Keratinocyte (primary cell): ENCODE results near the gene RTN4IP1. TPM values are rescaled to one million over a fixed set of nuclear protein-coding genes. Genes with fewer than 3 reads are reported as not detected.

Experiments
- DNase-seq: peaks from one replicate; pipeline ENCODE4 v3.0.0-alpha.2; 2011; ENCODE audit warnings: low read depth, missing footprints, low spot score
- FAIRE-seq: peaks from 2 replicates; lab custom pipeline; 2011; peaks lifted over from hg19 to GRCh38; lab: Jason Lieb, UNC
- H2AFZ ChIP-seq: 2 replicates; pipeline ENCODE4 v1.6.0; 2012; ENCODE audit warnings: low read length, control low read depth, inconsistent platforms; ENCODE audit not compliant: control insufficient read depth
- H3K27ac ChIP-seq: 2 replicates; pipeline ENCODE4 v1.5.1; 2011; ENCODE audit warnings: low read length; ENCODE audit not compliant: control insufficient read depth, insufficient read depth
- H3K27me3 ChIP-seq: 3 replicates; pipeline ENCODE4 v1.6.0; 2011; ENCODE audit warnings: low read length; ENCODE audit not compliant: control insufficient read depth, insufficient read depth; ENCODE audit errors: extremely low read depth
- H3K36me3 ChIP-seq, 2 experiments: 2 replicates in 1 of 2; 3 replicates in 1 of 2; pipeline ENCODE4 v1.5.1; 2011; ENCODE audit warnings: low read length in 2 of 2, mild to moderate bottlenecking in 1 of 2; ENCODE audit not compliant: control insufficient read depth in 2 of 2, insufficient read depth in 2 of 2; ENCODE audit errors: extremely low read depth in 1 of 2
- H3K4me1 ChIP-seq: 3 replicates; pipeline ENCODE4 v1.5.1; 2011; ENCODE audit warnings: low read length; ENCODE audit not compliant: control insufficient read depth, insufficient read depth; ENCODE audit errors: extremely low read depth
- H3K4me2 ChIP-seq: 3 replicates; pipeline ENCODE4 v1.6.0; 2011; ENCODE audit warnings: low read depth, low read length; ENCODE audit not compliant: control insufficient read depth, insufficient read depth; ENCODE audit errors: extremely low read depth
- H3K4me3 ChIP-seq, 3 experiments: fragments of 200-600 bp in 1 of 3; sonication (generic) in 1 of 3; 2 replicates in 2 of 3; 3 replicates in 1 of 3; pipeline ENCODE4 v1.5.1; 2011 to 2016; ENCODE audit warnings: low read length in 3 of 3, mild to moderate bottlenecking in 3 of 3, control low read depth in 2 of 3, inconsistent platforms in 1 of 3, low read depth in 1 of 3, mixed read lengths in 1 of 3, mixed run types in 1 of 3, moderate library complexity in 1 of 3; ENCODE audit not compliant: control insufficient read depth in 2 of 3, insufficient read depth in 2 of 3; ENCODE audit errors: extremely low read depth in 1 of 3
- H3K79me2 ChIP-seq: 2 replicates; pipeline ENCODE4 v1.6.0; 2012; ENCODE audit warnings: low read length; ENCODE audit not compliant: control insufficient read depth, insufficient read depth
- H3K9ac ChIP-seq: 3 replicates; pipeline ENCODE4 v1.6.0; 2011; ENCODE audit warnings: low read length; ENCODE audit not compliant: control insufficient read depth, insufficient read depth; ENCODE audit errors: extremely low read depth
- H3K9me1 ChIP-seq: 3 replicates; pipeline ENCODE4 v1.6.0; 2011; ENCODE audit warnings: low read length; ENCODE audit not compliant: control insufficient read depth, insufficient read depth; ENCODE audit errors: extremely low read depth
- H3K9me3 ChIP-seq: 2 replicates; pipeline ENCODE4 v1.5.1; 2012; ENCODE audit warnings: low read depth, low read length; ENCODE audit not compliant: control insufficient read depth
- H4K20me1 ChIP-seq: 3 replicates; pipeline ENCODE4 v1.6.0; 2011; ENCODE audit warnings: low read length; ENCODE audit not compliant: control insufficient read depth, insufficient read depth; ENCODE audit errors: extremely low read depth
- EZH2 ChIP-seq: IDR thresholded peaks from one replicate; pipeline ENCODE4 v1.6.1; 2012; ENCODE audit warnings: inconsistent platforms, mild to moderate bottlenecking, low read length, moderate library complexity
- dilution Hi-C: fragments of 300-500 bp; cut with MboI; formaldehyde crosslinking; loops from one replicate; pipeline ENCODE4 v1.7.0; 2020; ENCODE audit warnings: low sequenced_read_pairs; ENCODE audit not compliant: extremely low pct_ligation_motif_present
- polyA plus RNA-seq, 5 experiments: library from polyadenylated mRNA; depleted of rRNA in 3 of 5; stranded (reverse) in 3 of 5; stranded (forward) in 1 of 5; unstranded in 1 of 5; fragments of >200 nt; gene quantifications; 1 replicate in 1 of 5; 2 replicates in 3 of 5; 3 replicates in 1 of 5; pipeline versions ENCODE4 v1.2.1 to v1.2.3, GENCODE V29; 2011 to 2012; ENCODE audit warnings: missing spikeins in 2 of 5, low read depth in 1 of 5, low replicate concordance in 1 of 5
- TF ChIP-seq, protein P1 (sequence below), 3 experiments: IDR thresholded peaks in 1 of 3; conservative IDR thresholded peaks in 1 of 3; optimal IDR thresholded peaks in 1 of 3; 2 replicates in 2 of 3; 3 replicates in 1 of 3; pipeline versions ENCODE3 to v1.5.1; 2011; ENCODE audit warnings: low read length in 3 of 3, mild to moderate bottlenecking in 3 of 3, moderate library complexity in 2 of 3, control low read depth in 1 of 3, inconsistent platforms in 1 of 3; ENCODE audit not compliant: insufficient read depth in 2 of 3; ENCODE audit errors: extremely low read depth in 1 of 3

RTN4IP1 gene
- polyA plus RNA-seq, 1 donor (not counting 4 experiments of a cell fraction or from before 2014, with no cell fraction given): 8.0 TPM

GRCh38 chr6:106534004-106534403 is 95.3 kb downstream of the RTN4IP1 start:
- Histone ChIP-seq H3K9me3 (no peaks in the 10 kb centered on the region), H3K9me1 (no peaks in the 10 kb centered on the region), H3K9ac (peak overlapping the region; percentile 23), H3K4me2 (peak overlapping the region; percentile 44), H3K36me3 (peaks cover 5 to 49% of the 10 kb centered on the region in 2 experiments), H3K4me3 (peak overlapping the region in 1 of 3 experiments; percentile 30), H3K4me1 (peaks cover 54% of the 10 kb centered on the region), H3K79me2 (peaks cover 43% of the 10 kb centered on the region), H4K20me1 (no peaks in the 10 kb centered on the region), H3K27ac (peak overlapping the region; percentile 59), H2AFZ (no peak overlapping the region), H3K27me3 (no peaks in the 10 kb centered on the region)
- TF ChIP-seq EZH2: no peak
- TF ChIP-seq, protein P1, sequence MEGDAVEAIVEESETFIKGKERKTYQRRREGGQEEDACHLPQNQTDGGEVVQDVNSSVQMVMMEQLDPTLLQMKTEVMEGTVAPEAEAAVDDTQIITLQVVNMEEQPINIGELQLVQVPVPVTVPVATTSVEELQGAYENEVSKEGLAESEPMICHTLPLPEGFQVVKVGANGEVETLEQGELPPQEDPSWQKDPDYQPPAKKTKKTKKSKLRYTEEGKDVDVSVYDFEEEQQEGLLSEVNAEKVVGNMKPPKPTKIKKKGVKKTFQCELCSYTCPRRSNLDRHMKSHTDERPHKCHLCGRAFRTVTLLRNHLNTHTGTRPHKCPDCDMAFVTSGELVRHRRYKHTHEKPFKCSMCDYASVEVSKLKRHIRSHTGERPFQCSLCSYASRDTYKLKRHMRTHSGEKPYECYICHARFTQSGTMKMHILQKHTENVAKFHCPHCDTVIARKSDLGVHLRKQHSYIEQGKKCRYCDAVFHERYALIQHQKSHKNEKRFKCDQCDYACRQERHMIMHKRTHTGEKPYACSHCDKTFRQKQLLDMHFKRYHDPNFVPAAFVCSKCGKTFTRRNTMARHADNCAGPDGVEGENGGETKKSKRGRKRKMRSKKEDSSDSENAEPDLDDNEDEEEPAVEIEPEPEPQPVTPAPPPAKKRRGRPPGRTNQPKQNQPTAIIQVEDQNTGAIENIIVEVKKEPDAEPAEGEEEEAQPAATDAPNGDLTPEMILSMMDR (optimal IDR thresholded peaks at IDR 0.05 in 1 of 3, IDR thresholded peaks at IDR 0.05 in 1 of 3, conservative IDR thresholded peaks at IDR 0.05 in 1 of 3; ENCODE audit: extremely low read depth in 1 of 3, insufficient read depth in 2 of 3, low read length in 3 of 3): no peak
- DNase-seq: no peak
- dilution Hi-C loops: no loop called here
- FAIRE-seq: peak; percentile 69

GRCh38 chr6:106533054-106533453 is 96.2 kb downstream of the RTN4IP1 start:
- FAIRE-seq (peak; percentile 84), DNase-seq (no peak)
- TF ChIP-seq, protein P1 (optimal IDR thresholded peaks at IDR 0.05 in 1 of 3, IDR thresholded peaks at IDR 0.05 in 1 of 3, conservative IDR thresholded peaks at IDR 0.05 in 1 of 3; ENCODE audit: extremely low read depth in 1 of 3, insufficient read depth in 2 of 3, low read length in 3 of 3): no peak
- no peak for TF ChIP-seq EZH2
- H3K4me2 ChIP-seq: peak overlapping the region; percentile 44
- H3K9me1 ChIP-seq: no peaks in the 10 kb centered on the region
- dilution Hi-C loops: no loop called here
- H3K79me2 ChIP-seq: peaks cover 42% of the 10 kb centered on the region
- no peak overlapping the region for H2AFZ ChIP-seq
- H3K9me3 ChIP-seq: no peaks in the 10 kb centered on the region
- H3K27me3 ChIP-seq: no peaks in the 10 kb centered on the region
- peak overlapping the region; percentile 59 for H3K27ac ChIP-seq
- no peaks in the 10 kb centered on the region for H4K20me1 ChIP-seq
- no peak overlapping the region for H3K9ac ChIP-seq
- H3K4me3 ChIP-seq: no peak overlapping the region
- H3K4me1 ChIP-seq: peaks cover 60% of the 10 kb centered on the region
- H3K36me3 ChIP-seq: peaks cover 5 to 47% of the 10 kb centered on the region in 2 experiments
